HL-60 (cell line): ENCODE results near the gene DYNC1H1.

Experiments used
- GABPA ChIP-seq: IDR thresholded peaks from 2 replicates; pipeline ENCODE4 v1.6.1; 2012; ENCODE audit warnings: low read depth
- POLR2AphosphoS5 ChIP-seq: IDR thresholded peaks from 2 replicates; pipeline ENCODE4 v1.6.1; 2012; ENCODE audit warnings: low read depth
- TF ChIP-seq, protein P1 (sequence below): IDR thresholded peaks from one replicate; pipeline ENCODE4 v1.5.1; 2011; ENCODE audit warnings: low read length, control low read depth, inconsistent platforms; ENCODE audit not compliant: insufficient read depth
- TF ChIP-seq, protein P2 (sequence below): IDR thresholded peaks from 2 replicates; pipeline ENCODE4 v1.6.1; 2012; ENCODE audit warnings: low read depth; ENCODE audit not compliant: insufficient replicate concordance

DNA sequence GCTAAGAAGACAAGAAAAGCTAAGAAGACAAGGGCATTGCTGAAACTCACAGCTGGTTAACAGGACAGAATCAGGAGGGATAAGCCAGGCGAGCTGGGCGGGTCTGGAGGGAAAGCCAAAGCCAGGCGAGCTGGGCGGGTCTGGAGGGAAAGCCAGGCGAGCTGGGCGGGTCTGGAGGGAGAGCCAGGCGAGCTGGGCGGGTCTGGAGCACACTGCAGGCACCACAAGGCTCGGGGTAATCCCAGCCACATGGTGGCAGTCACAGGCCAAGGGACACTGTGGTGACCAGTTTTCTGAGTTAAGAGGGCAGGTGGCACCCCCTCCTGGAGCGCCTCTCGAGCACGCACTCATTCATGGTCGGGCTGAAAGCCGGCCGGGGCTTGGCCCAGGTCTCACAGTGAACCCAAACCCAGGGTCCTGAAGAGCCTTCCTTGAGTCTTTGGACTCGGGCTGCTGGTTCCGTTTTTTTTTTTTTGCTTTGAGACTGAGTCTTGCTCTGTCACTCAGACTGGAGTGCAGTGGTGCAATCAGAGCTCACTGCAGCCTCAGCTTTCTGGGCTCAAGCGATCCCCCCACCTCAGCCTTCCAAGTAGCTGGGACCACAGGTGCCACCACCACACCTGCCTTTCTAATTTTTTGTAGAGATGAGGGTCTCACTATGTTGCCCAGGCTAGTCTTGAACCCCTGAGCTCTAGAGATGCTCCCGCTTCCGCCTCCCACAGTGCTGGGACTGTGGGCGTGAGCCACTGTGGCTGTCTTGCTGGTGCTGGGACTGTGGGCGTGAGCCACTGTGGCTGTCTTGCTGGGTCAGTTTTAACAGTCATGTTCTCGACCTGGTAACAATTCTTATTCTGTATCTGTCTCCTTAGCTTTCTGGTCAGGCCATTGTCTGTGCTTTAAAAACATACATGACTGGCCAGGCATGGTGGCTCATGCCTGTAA, 82.2 kb downstream of the DYNC1H1 start:
- TF ChIP-seq, protein P1, sequence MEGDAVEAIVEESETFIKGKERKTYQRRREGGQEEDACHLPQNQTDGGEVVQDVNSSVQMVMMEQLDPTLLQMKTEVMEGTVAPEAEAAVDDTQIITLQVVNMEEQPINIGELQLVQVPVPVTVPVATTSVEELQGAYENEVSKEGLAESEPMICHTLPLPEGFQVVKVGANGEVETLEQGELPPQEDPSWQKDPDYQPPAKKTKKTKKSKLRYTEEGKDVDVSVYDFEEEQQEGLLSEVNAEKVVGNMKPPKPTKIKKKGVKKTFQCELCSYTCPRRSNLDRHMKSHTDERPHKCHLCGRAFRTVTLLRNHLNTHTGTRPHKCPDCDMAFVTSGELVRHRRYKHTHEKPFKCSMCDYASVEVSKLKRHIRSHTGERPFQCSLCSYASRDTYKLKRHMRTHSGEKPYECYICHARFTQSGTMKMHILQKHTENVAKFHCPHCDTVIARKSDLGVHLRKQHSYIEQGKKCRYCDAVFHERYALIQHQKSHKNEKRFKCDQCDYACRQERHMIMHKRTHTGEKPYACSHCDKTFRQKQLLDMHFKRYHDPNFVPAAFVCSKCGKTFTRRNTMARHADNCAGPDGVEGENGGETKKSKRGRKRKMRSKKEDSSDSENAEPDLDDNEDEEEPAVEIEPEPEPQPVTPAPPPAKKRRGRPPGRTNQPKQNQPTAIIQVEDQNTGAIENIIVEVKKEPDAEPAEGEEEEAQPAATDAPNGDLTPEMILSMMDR = no peak
- TF ChIP-seq POLR2AphosphoS5 = no peak
- no peak for TF ChIP-seq GABPA
- TF ChIP-seq, protein P2, sequence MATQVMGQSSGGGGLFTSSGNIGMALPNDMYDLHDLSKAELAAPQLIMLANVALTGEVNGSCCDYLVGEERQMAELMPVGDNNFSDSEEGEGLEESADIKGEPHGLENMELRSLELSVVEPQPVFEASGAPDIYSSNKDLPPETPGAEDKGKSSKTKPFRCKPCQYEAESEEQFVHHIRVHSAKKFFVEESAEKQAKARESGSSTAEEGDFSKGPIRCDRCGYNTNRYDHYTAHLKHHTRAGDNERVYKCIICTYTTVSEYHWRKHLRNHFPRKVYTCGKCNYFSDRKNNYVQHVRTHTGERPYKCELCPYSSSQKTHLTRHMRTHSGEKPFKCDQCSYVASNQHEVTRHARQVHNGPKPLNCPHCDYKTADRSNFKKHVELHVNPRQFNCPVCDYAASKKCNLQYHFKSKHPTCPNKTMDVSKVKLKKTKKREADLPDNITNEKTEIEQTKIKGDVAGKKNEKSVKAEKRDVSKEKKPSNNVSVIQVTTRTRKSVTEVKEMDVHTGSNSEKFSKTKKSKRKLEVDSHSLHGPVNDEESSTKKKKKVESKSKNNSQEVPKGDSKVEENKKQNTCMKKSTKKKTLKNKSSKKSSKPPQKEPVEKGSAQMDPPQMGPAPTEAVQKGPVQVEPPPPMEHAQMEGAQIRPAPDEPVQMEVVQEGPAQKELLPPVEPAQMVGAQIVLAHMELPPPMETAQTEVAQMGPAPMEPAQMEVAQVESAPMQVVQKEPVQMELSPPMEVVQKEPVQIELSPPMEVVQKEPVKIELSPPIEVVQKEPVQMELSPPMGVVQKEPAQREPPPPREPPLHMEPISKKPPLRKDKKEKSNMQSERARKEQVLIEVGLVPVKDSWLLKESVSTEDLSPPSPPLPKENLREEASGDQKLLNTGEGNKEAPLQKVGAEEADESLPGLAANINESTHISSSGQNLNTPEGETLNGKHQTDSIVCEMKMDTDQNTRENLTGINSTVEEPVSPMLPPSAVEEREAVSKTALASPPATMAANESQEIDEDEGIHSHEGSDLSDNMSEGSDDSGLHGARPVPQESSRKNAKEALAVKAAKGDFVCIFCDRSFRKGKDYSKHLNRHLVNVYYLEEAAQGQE = no peak
